GM12891 (cell line): Measurements from ENCODE around the gene PKNOX2.

Experiments used
- DNase-seq: peaks from one replicate; pipeline ENCODE4 v3.0.0; 2011; ENCODE audit warnings: low spot score; ENCODE audit not compliant: insufficient read length
- FAIRE-seq: peaks from 2 replicates; lab custom pipeline; 2011; peaks lifted over from hg19 to GRCh38; lab: Jason Lieb, UNC
- PAX5 ChIP-seq: IDR thresholded peaks from 2 replicates; pipeline ENCODE4 v1.6.1; 2011; ENCODE audit warnings: low read length, moderate library complexity, mild to moderate bottlenecking; ENCODE audit not compliant: insufficient read depth, severe bottlenecking
- POLR2A ChIP-seq: IDR thresholded peaks from 2 replicates; pipeline ENCODE4 v1.6.1; 2011; ENCODE audit warnings: low read depth, low read length, control low read depth
- POLR2AphosphoS5 ChIP-seq: IDR thresholded peaks from 2 replicates; pipeline ENCODE4 v1.6.1; 2011; ENCODE audit warnings: low read depth, low read length, control low read depth
- POU2F2 ChIP-seq: IDR thresholded peaks from 2 replicates; pipeline ENCODE4 v1.6.1; 2011; ENCODE audit warnings: low read depth, mild to moderate bottlenecking, control low read depth, low read length, moderate library complexity
- SPI1 ChIP-seq: IDR thresholded peaks from 2 replicates; pipeline ENCODE4 v1.6.1; 2011; ENCODE audit warnings: low read depth, low read length, control low read depth
- TAF1 ChIP-seq: IDR thresholded peaks from 2 replicates; pipeline ENCODE4 v1.6.1; 2011; ENCODE audit warnings: low read depth, low read length, control low read depth

PKNOX2 gene

GRCh38 chr11:125348674-125349309 is 184.2 kb downstream of the PKNOX2 start:
- FAIRE-seq (peak; percentile 28), DNase-seq (peak; percentile 59)
- TF ChIP-seq POLR2A: no peak
- TF ChIP-seq TAF1: no peak
- no peak for TF ChIP-seq SPI1
- no peak for TF ChIP-seq POU2F2
- TF ChIP-seq POLR2AphosphoS5: no peak
- no peak for TF ChIP-seq PAX5

GRCh38 chr11:125350206-125351032 is 185.9 kb downstream of the PKNOX2 start:
- TF ChIP-seq TAF1: no peak
- TF ChIP-seq POU2F2: no peak
- no peak for TF ChIP-seq POLR2A
- no peak for TF ChIP-seq SPI1
- no peak for TF ChIP-seq PAX5
- TF ChIP-seq POLR2AphosphoS5: no peak
- DNase-seq (no peak), FAIRE-seq (no peak)

GRCh38 chr11:125351033-125351867 is 186.7 kb downstream of the PKNOX2 start:
- FAIRE-seq (no peak), DNase-seq (no peak)
- no peak for TF ChIP-seq POU2F2
- no peak for TF ChIP-seq SPI1
- no peak for TF ChIP-seq TAF1
- no peak for TF ChIP-seq POLR2AphosphoS5
- no peak for TF ChIP-seq PAX5
- no peak for TF ChIP-seq POLR2A

GRCh38 chr11:125351868-125352250 is 187.3 kb downstream of the PKNOX2 start:
- DNase-seq: no peak
- TF ChIP-seq SPI1 (no peak), POLR2AphosphoS5 (no peak), POU2F2 (no peak), PAX5 (no peak), POLR2A (no peak), TAF1 (no peak)
- no peak for FAIRE-seq

GRCh38 chr11:125356797-125357196 is 192.2 kb downstream of the PKNOX2 start:
- FAIRE-seq (no peak), DNase-seq (no peak)
- TF ChIP-seq POLR2A (no peak), PAX5 (no peak), POU2F2 (no peak), POLR2AphosphoS5 (no peak), TAF1 (no peak), SPI1 (no peak)

GRCh38 chr11:125357551-125357950 is 193.0 kb downstream of the PKNOX2 start:
- TF ChIP-seq SPI1: no peak
- no peak for TF ChIP-seq TAF1
- no peak for TF ChIP-seq POLR2A
- no peak for TF ChIP-seq PAX5
- TF ChIP-seq POU2F2: no peak
- TF ChIP-seq POLR2AphosphoS5: no peak
- DNase-seq (no peak), FAIRE-seq (no peak)

GRCh38 chr11:125358254-125358840 is 193.8 kb downstream of the PKNOX2 start:
- DNase-seq: no peak
- FAIRE-seq: no peak
- no peak for TF ChIP-seq TAF1
- no peak for TF ChIP-seq POLR2AphosphoS5
- no peak for TF ChIP-seq POU2F2
- TF ChIP-seq POLR2A: no peak
- TF ChIP-seq SPI1: no peak
- no peak for TF ChIP-seq PAX5

GRCh38 chr11:125359130-125359529 is 194.6 kb downstream of the PKNOX2 start:
- TF ChIP-seq SPI1: no peak
- no peak for TF ChIP-seq POLR2A
- TF ChIP-seq POLR2AphosphoS5: no peak
- no peak for TF ChIP-seq POU2F2
- TF ChIP-seq TAF1: no peak
- no peak for TF ChIP-seq PAX5
- FAIRE-seq (no peak), DNase-seq (no peak)

GRCh38 chr11:125360066-125360465 is 195.5 kb downstream of the PKNOX2 start:
- no peak for TF ChIP-seq SPI1
- FAIRE-seq: no peak

More at GRCh38 chr11:125360066-125360465, 195.5 kb downstream of the PKNOX2 start:
- no peak for DNase-seq
